Smooth muscle cell (in vitro differentiated cells): ENCODE data around the gene DCUN1D1. TPM values are rescaled to one million over a fixed set of nuclear protein-coding genes. Genes with fewer than 3 reads are reported as not detected.

ENCODE experiments used
- DNase-seq: peaks from one replicate; lab custom pipeline; 2025; ENCODE audit not compliant: unreplicated experiment; lab: John Stamatoyannopoulos, UW
- H2AFZ ChIP-seq: fragments of 200-600 bp; sonication (generic); 2 replicates; pipeline ENCODE4 v1.6.0; 2016; ENCODE audit warnings: antibody characterized with exemption, low read depth, mild to moderate bottlenecking
- H3F3A ChIP-seq: fragments of 200-600 bp; sonication (generic); 2 replicates; pipeline ENCODE4 v1.6.0; 2017; ENCODE audit warnings: antibody characterized with exemption, low read depth
- H3K27ac ChIP-seq: fragments of 200-600 bp; sonication (generic); 2 replicates; pipeline ENCODE4 v1.5.1; 2016; ENCODE audit warnings: low read depth, mild to moderate bottlenecking
- H3K27me3 ChIP-seq: fragments of 200-600 bp; sonication (generic); 2 replicates; pipeline ENCODE4 v1.6.1; 2016; ENCODE audit warnings: low read depth, mild to moderate bottlenecking
- H3K36me3 ChIP-seq: fragments of 200-600 bp; sonication (generic); 2 replicates; pipeline ENCODE4 v1.5.1; 2016; ENCODE audit warnings: low read depth
- H3K4me1 ChIP-seq: fragments of 200-600 bp; sonication (generic); 2 replicates; pipeline ENCODE4 v1.5.1; 2016; ENCODE audit warnings: low read depth
- H3K4me2 ChIP-seq: fragments of 200-600 bp; sonication (generic); 2 replicates; pipeline ENCODE4 v1.6.0; 2016; ENCODE audit warnings: mild to moderate bottlenecking
- H3K4me3 ChIP-seq: fragments of 200-600 bp; sonication (generic); 2 replicates; pipeline ENCODE4 v1.5.1; 2016; ENCODE audit warnings: mild to moderate bottlenecking
- H3K79me2 ChIP-seq: fragments of 200-600 bp; sonication (generic); 2 replicates; pipeline ENCODE4 v1.6.0; 2016; ENCODE audit warnings: low read depth, mild to moderate bottlenecking
- H3K9ac ChIP-seq: fragments of 200-600 bp; sonication (generic); 2 replicates; pipeline ENCODE4 v1.6.0; 2016; ENCODE audit warnings: low read depth
- H3K9me3 ChIP-seq: fragments of 200-600 bp; sonication (generic); replicated peaks from 2 replicates; pipeline ENCODE4 v1.5.1; 2016; ENCODE audit warnings: low read depth
- H4K20me1 ChIP-seq: fragments of 200-600 bp; sonication (generic); 2 replicates; pipeline ENCODE4 v1.6.0; 2016; ENCODE audit warnings: low read depth
- WGBS: methylation state at CpG from one replicate; pipeline ENCODE4 v1.1.7; 2016; ENCODE audit warnings: low lambda C conversion rate; 5-methylcytosine and 5-hydroxymethylcytosine counted together
- polyA plus RNA-seq: library from polyadenylated mRNA; unstranded; fragments of >200 nt; fragmentation: Nextera tagmentation; extraction: Ambion mirVana; gene quantifications from 2 replicates; pipeline ENCODE4 v1.2.1, GENCODE V29; 2016
- total RNA-seq: library from RNA; depleted of rRNA; stranded (reverse); fragments of >200 nt; gene quantifications from 2 replicates; pipeline ENCODE4 v1.2.3, GENCODE V29; 2014
- TF ChIP-seq, protein P1 (sequence below): fragments of 200-600 bp; sonication (generic); IDR thresholded peaks from 2 replicates; pipeline ENCODE4 v1.5.1; 2017; ENCODE audit warnings: borderline replicate concordance, mild to moderate bottlenecking, antibody characterized with exemption; ENCODE audit not compliant: insufficient read depth, poor library complexity, severe bottlenecking

The DCUN1D1 gene
- total RNA-seq (25.7 and 35.1 TPM in 2 replicates), polyA plus RNA-seq (14.4 and 14.6 TPM in 2 replicates)

DNA sequence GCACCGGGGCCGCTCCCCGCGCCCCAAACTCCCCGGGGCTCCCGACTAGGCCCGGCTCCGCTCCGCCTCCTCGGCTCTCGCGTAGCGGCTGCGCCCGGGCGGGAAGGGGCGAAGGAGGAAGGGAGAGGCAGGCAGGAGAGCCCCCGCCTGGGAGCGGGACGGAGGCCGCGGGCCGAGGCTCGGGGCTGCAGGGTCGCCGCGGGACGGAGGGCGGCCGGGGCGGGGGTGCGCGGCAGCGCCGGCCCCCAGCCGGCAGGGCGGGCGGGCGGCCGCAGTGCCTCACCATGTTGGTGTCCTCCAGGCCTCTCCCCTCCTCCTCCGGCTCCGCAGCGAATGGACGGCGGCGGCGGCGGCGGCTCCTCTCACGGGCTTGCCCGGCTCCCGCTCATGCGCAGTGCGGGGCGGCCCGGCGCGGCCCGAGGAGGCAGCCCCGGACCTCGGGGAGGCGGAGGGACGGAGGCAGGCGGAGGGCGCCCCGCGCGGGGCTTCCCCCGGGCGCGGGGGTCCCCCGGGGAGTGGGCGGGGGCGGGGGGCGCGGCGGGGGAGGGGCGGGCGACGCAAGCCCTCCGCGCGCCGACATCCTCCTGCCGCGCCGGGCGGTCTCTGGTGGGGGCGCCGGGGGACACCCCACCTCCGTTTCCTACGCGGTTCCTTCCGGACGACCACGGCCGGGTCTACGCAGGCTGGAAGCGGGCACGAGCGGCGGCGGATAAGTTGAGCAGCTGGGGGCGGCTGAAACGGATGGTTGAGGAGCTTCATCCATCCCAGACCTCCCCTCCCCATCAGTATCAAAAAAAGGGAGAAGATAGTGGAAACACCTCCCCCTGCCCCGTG lies at the start of gene DCUN1D1:
Gene DCUN1D1, minus strand, starts transcription at position 335 of the 834 bp plus-strand sequence. Its CDS starts 49 bp downstream, at position 286.
- Histone ChIP-seq H3K4me1 (peaks cover 15% of the 10 kb centered on the region), H3K4me3 (peak within 1 kb of the TSS; percentile 79), H3K79me2 (peaks cover 47% of the 10 kb centered on the region), H2AFZ (peak within 1 kb of the TSS; percentile 98), H3K27ac (no peak within 1 kb of the TSS), H3K9me3 (no peaks in the 10 kb centered on the region), H3K9ac (peak within 1 kb of the TSS; percentile 93), H3F3A (no peaks in the 10 kb centered on the region), H4K20me1 (peaks cover 41% of the 10 kb centered on the region), H3K27me3 (no peaks in the 10 kb centered on the region), H3K4me2 (peak within 1 kb of the TSS; percentile 99), H3K36me3 (no peaks in the 10 kb centered on the region)
- TF ChIP-seq, protein P1, sequence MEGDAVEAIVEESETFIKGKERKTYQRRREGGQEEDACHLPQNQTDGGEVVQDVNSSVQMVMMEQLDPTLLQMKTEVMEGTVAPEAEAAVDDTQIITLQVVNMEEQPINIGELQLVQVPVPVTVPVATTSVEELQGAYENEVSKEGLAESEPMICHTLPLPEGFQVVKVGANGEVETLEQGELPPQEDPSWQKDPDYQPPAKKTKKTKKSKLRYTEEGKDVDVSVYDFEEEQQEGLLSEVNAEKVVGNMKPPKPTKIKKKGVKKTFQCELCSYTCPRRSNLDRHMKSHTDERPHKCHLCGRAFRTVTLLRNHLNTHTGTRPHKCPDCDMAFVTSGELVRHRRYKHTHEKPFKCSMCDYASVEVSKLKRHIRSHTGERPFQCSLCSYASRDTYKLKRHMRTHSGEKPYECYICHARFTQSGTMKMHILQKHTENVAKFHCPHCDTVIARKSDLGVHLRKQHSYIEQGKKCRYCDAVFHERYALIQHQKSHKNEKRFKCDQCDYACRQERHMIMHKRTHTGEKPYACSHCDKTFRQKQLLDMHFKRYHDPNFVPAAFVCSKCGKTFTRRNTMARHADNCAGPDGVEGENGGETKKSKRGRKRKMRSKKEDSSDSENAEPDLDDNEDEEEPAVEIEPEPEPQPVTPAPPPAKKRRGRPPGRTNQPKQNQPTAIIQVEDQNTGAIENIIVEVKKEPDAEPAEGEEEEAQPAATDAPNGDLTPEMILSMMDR, result no peak
- DNase-seq, result peak; percentile 77
- WGBS, result 3% methylated on average over 43 of the region's 106 CpGs

DNA sequence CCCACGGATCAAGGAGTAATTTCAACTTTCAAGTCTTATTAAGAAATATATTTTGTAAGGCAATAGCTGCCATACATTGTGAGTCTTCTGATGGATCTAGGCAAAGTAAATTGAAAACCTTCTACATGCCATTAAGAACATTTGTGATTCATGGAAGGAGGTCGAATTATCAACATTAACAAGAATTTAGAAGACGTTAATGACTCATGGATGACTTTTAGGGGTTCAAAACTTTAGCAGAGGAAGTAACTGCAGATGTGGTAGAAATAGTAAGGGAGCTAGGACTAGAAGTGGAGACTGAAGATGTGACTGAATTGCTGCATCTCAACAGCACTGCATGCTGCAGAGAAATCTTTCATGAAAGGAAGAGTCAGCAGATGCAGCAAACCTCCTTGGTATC lies 48.1 kb upstream of the DCUN1D1 start:
- DNase-seq, result no peak
- H4K20me1 ChIP-seq, result no peaks in the 10 kb centered on the region
- H3K4me2 ChIP-seq, result no peak overlapping the region
- H3K4me3 ChIP-seq, result no peak overlapping the region
- H3K79me2 ChIP-seq, result no peaks in the 10 kb centered on the region
- no peaks in the 10 kb centered on the region for H3K4me1 ChIP-seq
- no peak overlapping the region for H3K9ac ChIP-seq
- TF ChIP-seq, protein P1, result no peak
- no peak overlapping the region for H3K27ac ChIP-seq
- no peak overlapping the region for H2AFZ ChIP-seq
- H3K36me3 ChIP-seq, result no peaks in the 10 kb centered on the region
- H3K27me3 ChIP-seq, result no peaks in the 10 kb centered on the region
- H3F3A ChIP-seq, result no peaks in the 10 kb centered on the region
- H3K9me3 ChIP-seq, result no peaks in the 10 kb centered on the region
- 79% methylated on average over 3 of the region's 3 CpGs for WGBS

DNA sequence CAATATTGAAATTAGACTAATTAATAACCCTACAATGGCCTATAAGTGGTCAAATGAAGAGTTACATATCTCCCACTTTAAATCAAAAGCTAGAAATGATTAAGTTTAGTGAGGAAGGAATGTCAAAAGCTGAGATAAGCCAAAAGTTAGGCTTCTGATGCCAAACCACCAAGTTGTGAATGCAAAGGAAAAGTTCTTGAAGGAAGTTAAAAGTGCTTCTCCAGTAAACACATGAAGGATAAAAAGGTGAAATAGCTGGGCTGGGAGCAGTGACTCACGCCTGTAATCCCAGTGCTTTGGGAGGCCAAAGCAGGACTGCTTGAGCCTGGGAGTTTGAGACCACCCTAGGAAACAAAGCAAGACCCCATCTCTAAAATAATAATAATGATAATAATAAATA lies 46.9 kb upstream of the DCUN1D1 start:
- H3K27ac ChIP-seq, result no peak overlapping the region
- no peak overlapping the region for H2AFZ ChIP-seq
- no peak overlapping the region for H3K4me3 ChIP-seq
- WGBS, result 76% methylated on average over 1 of the region's 1 CpG
- DNase-seq, result no peak
- TF ChIP-seq, protein P1, result no peak
- no peak overlapping the region for H3K4me2 ChIP-seq
- no peak overlapping the region for H3K9ac ChIP-seq
- no peaks in the 10 kb centered on the region for H3K4me1 ChIP-seq
- no peaks in the 10 kb centered on the region for H3K9me3 ChIP-seq
- H3K36me3 ChIP-seq, result no peaks in the 10 kb centered on the region
- no peaks in the 10 kb centered on the region for H3F3A ChIP-seq
- no peaks in the 10 kb centered on the region for H4K20me1 ChIP-seq
- no peaks in the 10 kb centered on the region for H3K79me2 ChIP-seq
- no peaks in the 10 kb centered on the region for H3K27me3 ChIP-seq

DNA sequence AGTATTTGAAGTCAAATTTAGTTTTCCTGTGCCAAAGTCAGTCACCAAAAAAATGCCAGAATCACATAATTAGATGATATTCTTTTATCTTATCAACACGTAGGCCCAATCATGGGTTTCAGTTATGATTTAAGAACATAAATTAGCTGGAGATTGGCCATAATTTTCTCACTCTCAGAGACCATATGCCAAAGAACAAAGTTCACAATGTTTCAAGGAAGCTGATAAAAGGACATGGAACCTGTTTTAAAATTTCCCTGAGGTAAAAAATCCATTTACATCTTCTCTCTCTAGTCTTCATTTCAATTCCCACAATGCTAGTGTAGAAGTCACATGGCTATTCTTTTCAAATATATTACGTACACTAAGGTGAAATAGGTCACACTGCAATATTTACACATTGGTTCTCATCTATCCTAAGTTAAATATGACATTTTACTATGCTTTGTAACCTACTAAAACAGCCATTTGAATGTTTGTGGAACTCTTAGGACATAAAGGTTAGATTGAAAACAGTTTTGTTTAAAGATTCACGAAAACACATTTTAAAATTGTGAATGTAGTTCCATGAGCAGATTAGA lies 42.7 kb upstream of the DCUN1D1 start:
- 97% methylated on average over 3 of the region's 3 CpGs for WGBS
- TF ChIP-seq, protein P1, result no peak
- no peaks in the 10 kb centered on the region for H3K79me2 ChIP-seq
- no peaks in the 10 kb centered on the region for H3K4me1 ChIP-seq
- no peaks in the 10 kb centered on the region for H3K27me3 ChIP-seq
- H3K36me3 ChIP-seq, result no peaks in the 10 kb centered on the region
- H2AFZ ChIP-seq, result no peak overlapping the region
- DNase-seq, result no peak
- no peak overlapping the region for H3K27ac ChIP-seq
- H3K9ac ChIP-seq, result no peak overlapping the region
- H3F3A ChIP-seq, result no peaks in the 10 kb centered on the region
- no peaks in the 10 kb centered on the region for H3K9me3 ChIP-seq
- H3K4me3 ChIP-seq, result no peak overlapping the region
- no peak overlapping the region for H3K4me2 ChIP-seq
- no peaks in the 10 kb centered on the region for H4K20me1 ChIP-seq
